ENCODE data around the gene COL25A1. TPM values are rescaled to one million over a fixed set of nuclear protein-coding genes. Genes with fewer than 3 reads are reported as not detected.
"Not testable (repeated sequence)": the region's sequence is repeated elsewhere in the genome, so short reads cannot be mapped to it uniquely, and the experiment has no call there.

COL25A1 gene
- total RNA-seq, 6 donors from 2014 or later, result 0.15 to 0.79 (median 0.27) TPM; not detected in 2

DNA sequence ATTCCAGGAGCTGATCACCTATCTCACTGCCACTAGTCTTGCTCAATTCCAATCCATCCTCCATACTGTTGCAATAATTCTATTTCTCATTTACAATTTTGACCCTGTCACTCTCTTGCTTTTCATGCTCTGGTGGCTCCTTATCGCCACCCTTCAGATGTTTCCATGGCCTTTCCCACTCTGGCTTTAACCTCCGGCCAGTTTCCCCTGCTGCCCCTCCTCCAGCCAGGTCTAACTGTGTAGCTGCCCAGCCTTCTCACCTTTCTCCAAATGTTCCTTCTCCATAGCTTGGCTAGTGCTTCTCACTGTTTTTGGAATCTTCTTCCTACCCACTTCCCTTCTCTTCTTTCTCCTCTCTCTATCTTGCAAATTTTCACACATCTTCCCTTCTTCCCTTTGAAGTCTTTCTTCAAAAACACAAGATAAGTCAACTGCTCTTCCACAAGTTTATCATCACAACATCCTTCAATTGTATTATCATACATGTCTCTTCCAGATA is 153.8 kb downstream of the COL25A1 start:
- Histone ChIP-seq H3K9me3 (no peaks in the 10 kb centered on the region), H3K36me3 (no peaks in the 10 kb centered on the region), H3K4me1 (no peaks in the 10 kb centered on the region), H3K4me3 (no peak overlapping the region), H3K27me3 (no peaks in the 10 kb centered on the region), H3K27ac (no peak overlapping the region)
- WGBS, 2 donors, result 81 to 100% methylated on average over 2 of the region's 2 CpGs
- TF ChIP-seq EP300 (IDR thresholded peaks at IDR 0.05), result no peak
- DNase-seq (no peak), ATAC-seq (ENCODE audit: low FRiP score in 2 of 2) (no peak)

DNA sequence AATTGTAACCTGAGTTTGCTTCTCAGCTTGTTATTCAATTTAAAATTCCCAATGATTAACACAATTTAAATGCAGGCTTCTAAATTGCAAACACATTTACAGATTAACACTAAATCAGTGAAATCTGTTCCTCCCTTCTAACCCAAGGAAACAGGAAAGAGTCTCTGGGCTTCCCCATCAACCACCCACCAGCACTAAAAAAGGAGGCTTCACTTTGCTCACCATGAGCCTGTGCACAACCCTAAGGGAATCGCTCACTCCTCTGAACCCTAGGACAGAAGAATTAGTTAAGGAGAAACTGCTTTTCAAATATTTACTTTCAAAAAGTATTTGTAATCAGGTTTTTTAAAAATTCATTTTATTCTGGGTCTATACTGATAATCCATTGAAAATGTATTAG is 155.3 kb downstream of the COL25A1 start:
- DNase-seq (no peak), ATAC-seq (ENCODE audit: low FRiP score in 2 of 2) (no peak)
- no peak overlapping the region for H3K4me3 ChIP-seq
- H3K4me1 ChIP-seq, result no peaks in the 10 kb centered on the region
- no peak overlapping the region for H3K27ac ChIP-seq
- no peaks in the 10 kb centered on the region for H3K36me3 ChIP-seq
- no peaks in the 10 kb centered on the region for H3K9me3 ChIP-seq
- no peaks in the 10 kb centered on the region for H3K27me3 ChIP-seq
- WGBS, 2 donors, result 58 to 67% methylated on average over 1 of the region's 1 CpG
- TF ChIP-seq POLR2A (IDR thresholded peaks at IDR 0.05) (no peak), POLR2AphosphoS5 (IDR thresholded peaks at IDR 0.05) (no peak), EP300 (IDR thresholded peaks at IDR 0.05) (no peak)
- TF ChIP-seq, protein P1, sequence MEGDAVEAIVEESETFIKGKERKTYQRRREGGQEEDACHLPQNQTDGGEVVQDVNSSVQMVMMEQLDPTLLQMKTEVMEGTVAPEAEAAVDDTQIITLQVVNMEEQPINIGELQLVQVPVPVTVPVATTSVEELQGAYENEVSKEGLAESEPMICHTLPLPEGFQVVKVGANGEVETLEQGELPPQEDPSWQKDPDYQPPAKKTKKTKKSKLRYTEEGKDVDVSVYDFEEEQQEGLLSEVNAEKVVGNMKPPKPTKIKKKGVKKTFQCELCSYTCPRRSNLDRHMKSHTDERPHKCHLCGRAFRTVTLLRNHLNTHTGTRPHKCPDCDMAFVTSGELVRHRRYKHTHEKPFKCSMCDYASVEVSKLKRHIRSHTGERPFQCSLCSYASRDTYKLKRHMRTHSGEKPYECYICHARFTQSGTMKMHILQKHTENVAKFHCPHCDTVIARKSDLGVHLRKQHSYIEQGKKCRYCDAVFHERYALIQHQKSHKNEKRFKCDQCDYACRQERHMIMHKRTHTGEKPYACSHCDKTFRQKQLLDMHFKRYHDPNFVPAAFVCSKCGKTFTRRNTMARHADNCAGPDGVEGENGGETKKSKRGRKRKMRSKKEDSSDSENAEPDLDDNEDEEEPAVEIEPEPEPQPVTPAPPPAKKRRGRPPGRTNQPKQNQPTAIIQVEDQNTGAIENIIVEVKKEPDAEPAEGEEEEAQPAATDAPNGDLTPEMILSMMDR (IDR thresholded peaks at IDR 0.05), result no peak

DNA sequence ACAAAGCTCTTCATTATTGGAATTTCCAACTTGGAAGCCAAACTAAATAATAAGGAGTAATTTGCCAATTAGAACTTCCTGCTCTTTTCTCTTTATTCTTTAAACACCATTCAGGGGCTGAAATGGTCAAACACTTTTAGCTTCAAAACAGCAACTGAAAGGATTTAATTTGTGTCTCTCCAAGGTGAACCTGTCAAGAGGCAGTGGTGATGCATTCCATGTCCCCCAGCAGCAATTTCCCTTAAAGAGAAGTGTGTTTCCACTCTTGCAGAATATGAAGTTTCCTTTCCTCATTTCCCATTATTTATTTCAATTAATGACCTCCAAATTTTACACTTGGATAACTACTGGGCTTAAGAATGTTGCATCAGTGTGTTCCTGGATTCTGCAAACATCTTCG is 156.0 kb downstream of the COL25A1 start:
- TF ChIP-seq, protein P1 (IDR thresholded peaks at IDR 0.05), result no peak
- TF ChIP-seq POLR2A (IDR thresholded peaks at IDR 0.05), result no peak
- no peak for TF ChIP-seq EP300 (IDR thresholded peaks at IDR 0.05)
- no peak for TF ChIP-seq POLR2AphosphoS5 (IDR thresholded peaks at IDR 0.05)
- Histone ChIP-seq H3K9me3 (no peaks in the 10 kb centered on the region), H3K36me3 (no peaks in the 10 kb centered on the region), H3K4me3 (no peak overlapping the region), H3K4me1 (no peaks in the 10 kb centered on the region), H3K27me3 (no peaks in the 10 kb centered on the region), H3K27ac (no peak overlapping the region)
- DNase-seq, result no peak
- no peak for ATAC-seq (ENCODE audit: low FRiP score in 2 of 2)
- WGBS, 2 donors, result 46 to 73% methylated on average over 1 of the region's 1 CpG

DNA sequence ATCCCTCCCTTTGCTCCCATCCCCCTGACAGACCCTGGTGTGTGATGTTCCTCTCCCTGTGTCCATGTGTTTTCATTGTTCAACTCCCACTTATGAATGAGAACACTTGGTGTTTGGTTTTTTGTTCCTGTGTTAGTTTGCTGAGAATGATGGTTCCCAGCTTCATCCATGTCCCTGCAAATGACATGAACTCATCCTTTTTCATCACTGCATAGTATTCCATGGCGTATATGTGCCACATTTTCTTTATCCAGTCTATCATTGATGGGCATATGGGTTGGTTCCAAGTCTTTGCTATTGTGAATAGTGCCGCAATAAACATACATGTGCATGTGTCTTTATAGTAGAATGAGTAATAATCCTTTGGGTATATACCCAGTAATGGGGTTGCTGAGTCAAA is 164.3 kb downstream of the COL25A1 start:
- not testable (repeated sequence) for H3K4me3 ChIP-seq; H3K27me3 ChIP-seq; H3K9me3 ChIP-seq; H3K4me1 ChIP-seq; ATAC-seq (ENCODE audit: low FRiP score in 2 of 2); H3K36me3 ChIP-seq; H3K27ac ChIP-seq; DNase-seq
- 86 to 96% methylated on average over 2 of the region's 2 CpGs for WGBS, 2 donors

DNA sequence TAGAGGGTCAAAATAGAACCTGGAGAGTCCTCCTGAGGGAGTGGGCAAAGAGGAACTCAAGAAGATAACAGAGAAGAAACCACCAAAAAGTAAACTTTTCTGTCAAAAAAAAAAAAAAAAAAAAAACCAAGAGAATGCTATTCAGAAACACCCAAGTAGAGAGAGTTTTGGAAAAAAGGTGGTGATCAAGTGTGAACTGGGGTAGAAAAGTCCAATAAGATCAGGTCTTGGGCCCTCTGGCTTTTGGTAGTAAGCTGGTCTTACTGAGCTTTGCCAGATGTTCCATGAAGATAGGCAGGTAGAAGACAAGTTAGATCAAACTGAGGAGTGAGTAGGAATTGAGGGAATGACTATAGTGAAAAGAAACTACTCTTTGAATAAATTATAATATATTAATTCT is 167.5 kb downstream of the COL25A1 start:
- Histone ChIP-seq H3K9me3 (no peaks in the 10 kb centered on the region), H3K36me3 (no peaks in the 10 kb centered on the region), H3K27me3 (no peaks in the 10 kb centered on the region), H3K4me3 (no peak overlapping the region), H3K27ac (no peak overlapping the region), H3K4me1 (no peaks in the 10 kb centered on the region)
- no peak for TF ChIP-seq EP300 (IDR thresholded peaks at IDR 0.05)
- TF ChIP-seq POLR2A (IDR thresholded peaks at IDR 0.05), result no peak
- TF ChIP-seq, protein P1 (IDR thresholded peaks at IDR 0.05), result no peak
- TF ChIP-seq POLR2AphosphoS5 (IDR thresholded peaks at IDR 0.05), result no peak
- DNase-seq (no peak), ATAC-seq (ENCODE audit: low FRiP score in 2 of 2) (no peak)

DNA sequence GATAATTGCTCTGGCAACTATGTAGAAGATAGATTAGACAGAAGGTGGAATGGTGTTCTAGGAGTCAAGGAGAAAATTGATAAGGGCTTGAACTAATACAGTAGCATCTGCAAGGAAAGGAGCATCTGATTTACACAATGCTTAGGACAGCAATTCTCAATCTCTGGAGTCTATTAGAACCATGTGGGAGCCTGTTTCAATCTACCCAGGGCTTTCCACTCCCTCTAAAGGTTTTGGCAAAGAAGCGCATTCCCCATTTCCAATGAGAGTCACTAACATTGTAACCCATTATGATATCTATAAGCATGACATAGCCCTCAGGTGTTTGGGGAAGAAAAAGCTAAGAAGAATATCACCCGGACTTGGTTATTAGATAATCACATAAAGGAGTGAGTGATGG is 168.2 kb downstream of the COL25A1 start:
- Histone ChIP-seq H3K36me3 (no peaks in the 10 kb centered on the region), H3K27me3 (no peaks in the 10 kb centered on the region), H3K4me3 (no peak overlapping the region), H3K9me3 (no peaks in the 10 kb centered on the region), H3K27ac (no peak overlapping the region), H3K4me1 (no peaks in the 10 kb centered on the region)
- DNase-seq (no peak), ATAC-seq (ENCODE audit: low FRiP score in 2 of 2) (no peak)
- no peak for TF ChIP-seq EP300 (IDR thresholded peaks at IDR 0.05)
- TF ChIP-seq POLR2A (IDR thresholded peaks at IDR 0.05), result no peak
- TF ChIP-seq, protein P1 (IDR thresholded peaks at IDR 0.05), result no peak
- no peak for TF ChIP-seq POLR2AphosphoS5 (IDR thresholded peaks at IDR 0.05)
- 87 to 92% methylated on average over 2 of the region's 2 CpGs for WGBS, 2 donors

Measured in upper lobe of left lung (tissue), 6 donors.